GM12874 (cell line): ENCODE data around the gene AP3S2.

ENCODE experiments used
- TF ChIP-seq, protein P1 (sequence below): IDR thresholded peaks from 2 replicates; pipeline ENCODE4 v1.5.1; 2011; ENCODE audit warnings: low read depth, mild to moderate bottlenecking, control low read depth, low read length, moderate library complexity; ENCODE audit not compliant: insufficient read depth

Gene AP3S2

DNA sequence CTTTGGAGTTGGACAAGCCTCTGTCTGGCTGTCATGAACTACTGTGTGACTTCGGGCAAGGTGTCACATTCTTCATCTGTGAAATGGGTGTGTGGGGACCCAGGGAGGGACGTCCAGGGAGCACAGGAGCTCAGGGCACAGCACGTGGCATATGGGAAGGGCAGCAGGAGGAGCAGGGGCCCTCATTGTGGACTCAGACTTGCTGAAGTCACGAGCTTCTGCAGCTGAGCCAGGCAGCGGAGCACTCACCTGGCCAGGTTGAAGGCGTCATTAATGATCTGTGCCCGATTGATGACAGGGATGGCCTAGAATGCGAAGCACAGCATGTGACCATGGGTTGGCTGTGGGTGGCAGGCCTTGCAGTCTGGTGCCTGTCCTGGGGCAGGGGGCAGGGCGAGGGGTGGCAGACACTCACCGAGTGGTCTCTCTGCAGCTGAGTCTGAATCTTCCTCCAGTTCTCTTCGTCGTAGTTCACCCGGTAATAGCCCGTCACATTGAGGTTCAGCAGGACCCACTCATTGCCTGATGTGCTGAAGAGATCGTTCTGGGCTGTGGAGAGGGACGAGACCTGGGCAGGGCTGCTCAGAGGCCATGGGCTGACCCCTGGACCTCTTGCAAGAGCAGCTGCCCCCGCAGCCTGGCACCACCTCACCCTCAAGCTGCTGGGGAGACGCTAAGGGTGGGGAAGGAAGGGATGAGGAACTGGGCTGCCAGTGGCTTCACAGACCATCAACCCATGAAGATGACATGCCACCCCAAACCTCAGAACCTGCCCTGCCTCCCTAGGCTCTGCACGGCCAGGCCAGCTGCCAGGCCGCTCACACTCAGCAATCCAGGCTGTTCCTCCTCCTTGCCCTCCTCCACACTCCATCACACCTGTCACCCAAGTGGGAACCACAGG, 94.5 kb downstream of the AP3S2 start:
- TF ChIP-seq, protein P1, sequence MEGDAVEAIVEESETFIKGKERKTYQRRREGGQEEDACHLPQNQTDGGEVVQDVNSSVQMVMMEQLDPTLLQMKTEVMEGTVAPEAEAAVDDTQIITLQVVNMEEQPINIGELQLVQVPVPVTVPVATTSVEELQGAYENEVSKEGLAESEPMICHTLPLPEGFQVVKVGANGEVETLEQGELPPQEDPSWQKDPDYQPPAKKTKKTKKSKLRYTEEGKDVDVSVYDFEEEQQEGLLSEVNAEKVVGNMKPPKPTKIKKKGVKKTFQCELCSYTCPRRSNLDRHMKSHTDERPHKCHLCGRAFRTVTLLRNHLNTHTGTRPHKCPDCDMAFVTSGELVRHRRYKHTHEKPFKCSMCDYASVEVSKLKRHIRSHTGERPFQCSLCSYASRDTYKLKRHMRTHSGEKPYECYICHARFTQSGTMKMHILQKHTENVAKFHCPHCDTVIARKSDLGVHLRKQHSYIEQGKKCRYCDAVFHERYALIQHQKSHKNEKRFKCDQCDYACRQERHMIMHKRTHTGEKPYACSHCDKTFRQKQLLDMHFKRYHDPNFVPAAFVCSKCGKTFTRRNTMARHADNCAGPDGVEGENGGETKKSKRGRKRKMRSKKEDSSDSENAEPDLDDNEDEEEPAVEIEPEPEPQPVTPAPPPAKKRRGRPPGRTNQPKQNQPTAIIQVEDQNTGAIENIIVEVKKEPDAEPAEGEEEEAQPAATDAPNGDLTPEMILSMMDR, result no peak

- TF ChIP-seq, protein P1, result no peak
Measured at GRCh38 chr15:89797678-89798201, 96.1 kb downstream of the AP3S2 start.

DNA sequence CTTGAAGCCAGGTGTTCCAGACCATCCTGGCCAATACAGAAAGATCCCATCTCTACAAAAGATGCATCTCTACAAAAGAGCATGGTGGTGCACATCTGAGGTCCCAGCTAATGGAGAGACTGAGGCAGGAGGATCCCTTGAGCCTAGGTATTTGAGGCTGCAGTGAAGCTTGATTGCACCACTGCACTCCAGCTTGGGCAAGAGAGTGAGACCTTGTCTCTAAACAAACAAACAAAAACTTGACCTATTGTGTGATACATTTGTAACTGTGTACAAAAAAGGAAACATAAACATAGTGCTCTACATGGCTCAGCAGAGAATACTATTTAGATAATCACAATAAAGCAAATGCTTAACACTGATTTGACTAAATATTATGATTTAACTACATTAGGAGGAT, 97.8 kb downstream of the AP3S2 start:
- TF ChIP-seq, protein P1, result no peak

- TF ChIP-seq, protein P1, result no peak
Measured at GRCh38 chr15:89794627-89795241, 99.1 kb downstream of the AP3S2 start.

GRCh38 chr15:89792106-89792805, 101.5 kb downstream of the AP3S2 start:
- TF ChIP-seq, protein P1, result no peak

GRCh38 chr15:89790661-89791060, 103.1 kb downstream of the AP3S2 start:
- TF ChIP-seq, protein P1, result no peak

DNA sequence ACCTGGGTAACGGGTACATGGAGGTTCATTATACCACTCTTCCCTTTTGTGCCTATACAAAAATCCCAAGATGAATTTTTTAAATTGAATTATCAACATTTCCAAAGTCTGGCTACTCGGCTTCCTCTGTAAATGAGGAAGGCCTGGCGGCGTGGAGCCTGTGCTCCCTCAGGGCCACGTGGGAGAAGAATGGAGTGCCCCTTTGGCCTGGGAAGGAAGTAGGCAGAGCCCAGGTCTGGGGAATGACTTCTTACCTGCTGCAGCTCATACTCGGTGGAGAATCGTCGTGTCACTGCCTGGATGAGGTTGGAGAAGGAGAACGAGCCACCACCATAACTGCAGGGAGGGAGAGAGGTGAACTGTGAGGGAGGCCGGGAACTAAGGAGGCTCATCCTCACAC, 103.6 kb downstream of the AP3S2 start:
- TF ChIP-seq, protein P1, result no peak
